Measurements from ENCODE around the gene PLAGL1. TPM values are rescaled to one million over a fixed set of nuclear protein-coding genes. Genes with fewer than 3 reads are reported as not detected.

PLAGL1 gene
- total RNA-seq (6.8 and 9.0 TPM in 2 replicates), polyA plus RNA-seq (11.6 and 17.2 TPM in 2 replicates)

- Histone ChIP-seq H3K4me3 (peak within 1 kb of the TSS; percentile 64), H3K27me3 (peaks cover 9% of the 10 kb centered on the region), H3K4me1 (ENCODE audit: low read depth) (no peaks in the 10 kb centered on the region), H3K27ac (no peak within 1 kb of the TSS), H3K9me3 (ENCODE audit: low read depth) (no peaks in the 10 kb centered on the region), H3K36me3 (no peaks in the 10 kb centered on the region)
- no peak for TF ChIP-seq CTCF (IDR thresholded peaks at IDR 0.05; ENCODE audit: low read depth, low read length)
- peak; percentile 68 to 83 for DNase-seq (ENCODE audit: low read depth in 1 of 2, low spot score in 1 of 2)
Measured at GRCh38 chr6:144008120-144008811, at the start of gene PLAGL1. Gene PLAGL1, minus strand, starts transcription at chr6:144008259. Its CDS starts 60,123 bp downstream, at chr6:143948136.

- Histone ChIP-seq H3K36me3 (no peaks in the 10 kb centered on the region), H3K4me3 (no peak overlapping the region), H3K4me1 (ENCODE audit: low read depth) (no peaks in the 10 kb centered on the region), H3K27ac (no peak overlapping the region), H3K9me3 (ENCODE audit: low read depth) (no peaks in the 10 kb centered on the region), H3K27me3 (peaks cover 3% of the 10 kb centered on the region)
- no peak for DNase-seq (ENCODE audit: low read depth in 1 of 2, low spot score in 1 of 2)
- TF ChIP-seq CTCF (IDR thresholded peaks at IDR 0.05; ENCODE audit: low read depth, low read length), result no peak
Measured at GRCh38 chr6:144055121-144055931, 47.3 kb upstream of the PLAGL1 start.

- H3K27me3 ChIP-seq, result peaks cover 2% of the 10 kb centered on the region
- TF ChIP-seq CTCF (IDR thresholded peaks at IDR 0.05; ENCODE audit: low read depth, low read length), result no peak
- DNase-seq (ENCODE audit: low read depth in 1 of 2, low spot score in 1 of 2), result no peak
- no peaks in the 10 kb centered on the region for H3K9me3 ChIP-seq (ENCODE audit: low read depth)
- H3K27ac ChIP-seq, result no peak overlapping the region
- H3K36me3 ChIP-seq, result no peaks in the 10 kb centered on the region
- no peak overlapping the region for H3K4me3 ChIP-seq
- H3K4me1 ChIP-seq (ENCODE audit: low read depth), result no peaks in the 10 kb centered on the region
Measured at GRCh38 chr6:144053601-144054000, 45.5 kb upstream of the PLAGL1 start.

GRCh38 chr6:144052488-144052887 is 44.4 kb upstream of the PLAGL1 start:
- Histone ChIP-seq H3K27ac (no peak overlapping the region), H3K4me3 (no peak overlapping the region), H3K9me3 (ENCODE audit: low read depth) (no peaks in the 10 kb centered on the region), H3K36me3 (no peaks in the 10 kb centered on the region), H3K4me1 (ENCODE audit: low read depth) (no peaks in the 10 kb centered on the region), H3K27me3 (no peaks in the 10 kb centered on the region)
- TF ChIP-seq CTCF (IDR thresholded peaks at IDR 0.05; ENCODE audit: low read depth, low read length), result no peak
- no peak for DNase-seq (ENCODE audit: low read depth in 1 of 2, low spot score in 1 of 2)

GRCh38 chr6:144049386-144049785 is 41.3 kb upstream of the PLAGL1 start:
- Histone ChIP-seq H3K36me3 (no peaks in the 10 kb centered on the region), H3K27me3 (no peaks in the 10 kb centered on the region), H3K4me3 (no peak overlapping the region), H3K9me3 (ENCODE audit: low read depth) (no peaks in the 10 kb centered on the region), H3K4me1 (ENCODE audit: low read depth) (no peaks in the 10 kb centered on the region), H3K27ac (no peak overlapping the region)
- no peak for DNase-seq (ENCODE audit: low read depth in 1 of 2, low spot score in 1 of 2)
- no peak for TF ChIP-seq CTCF (IDR thresholded peaks at IDR 0.05; ENCODE audit: low read depth, low read length)
